Measurements from ENCODE around the gene TSC22D2.

TSC22D2 gene

GRCh38 chr3:150385296-150386242 is 22.5 kb upstream of the TSC22D2 start:
- DNase-seq, result no peak

- DNase-seq, result no peak
Observed at GRCh38 chr3:150388498-150389418, 19.3 kb upstream of the TSC22D2 start.

DNA sequence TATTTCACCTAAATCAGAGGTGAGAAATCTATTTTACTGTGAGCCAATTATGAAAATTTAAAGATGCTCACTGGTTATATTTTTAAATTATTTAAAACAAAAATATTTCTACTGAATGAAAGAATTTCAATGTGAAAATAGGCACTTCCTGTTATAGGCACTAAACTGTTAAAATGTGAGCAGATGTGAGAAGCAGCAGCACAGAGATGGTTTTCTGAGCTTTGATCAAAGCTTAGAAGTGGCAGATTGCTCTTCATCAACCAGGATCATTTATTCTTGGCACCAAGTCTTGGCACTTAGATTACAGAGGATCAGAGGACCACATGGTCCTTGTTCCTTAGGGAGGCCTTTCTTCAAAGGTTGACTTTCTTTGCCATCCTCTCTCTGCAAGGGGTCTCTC is 18.0 kb upstream of the TSC22D2 start:
- DNase-seq, result no peak

GRCh38 chr3:150391161-150391560 is 16.9 kb upstream of the TSC22D2 start:
- no peak for DNase-seq

GRCh38 chr3:150393745-150394144 is 14.4 kb upstream of the TSC22D2 start:
- no peak for DNase-seq

GRCh38 chr3:150394606-150395005 is 13.5 kb upstream of the TSC22D2 start:
- DNase-seq, result no peak

- no peak for DNase-seq
Observed at GRCh38 chr3:150396491-150396890, 11.6 kb upstream of the TSC22D2 start.

DNA sequence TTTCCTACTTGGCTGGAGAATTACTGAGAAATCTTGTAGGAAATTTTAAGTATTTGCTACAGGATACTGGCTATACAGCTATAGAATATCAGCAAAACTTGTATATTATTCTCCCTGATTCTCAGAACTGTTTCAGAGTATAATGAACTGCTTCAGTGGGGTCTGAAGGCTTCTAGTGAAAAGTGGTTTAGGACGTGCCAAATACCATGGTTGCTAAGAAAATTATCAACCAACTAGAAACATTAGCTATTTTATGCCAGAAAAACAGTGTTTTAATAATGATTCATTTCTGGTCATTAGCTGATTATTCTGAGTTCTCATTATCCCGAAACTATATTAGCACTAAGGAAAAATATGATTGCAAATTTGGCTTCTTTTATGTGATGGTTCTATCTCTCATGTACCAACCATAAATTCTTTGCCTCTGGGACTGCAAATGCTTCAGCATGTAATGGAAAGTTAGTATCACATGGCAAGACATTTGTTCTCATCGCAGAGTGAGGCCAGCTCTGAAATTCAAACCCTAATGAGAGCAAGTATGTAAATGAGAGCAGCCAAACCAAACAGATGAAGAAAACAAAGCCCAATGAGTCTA is 11.0 kb upstream of the TSC22D2 start:
- DNase-seq, result no peak

- no peak for DNase-seq
Observed at GRCh38 chr3:150399060-150399459, 9.0 kb upstream of the TSC22D2 start.

DNA sequence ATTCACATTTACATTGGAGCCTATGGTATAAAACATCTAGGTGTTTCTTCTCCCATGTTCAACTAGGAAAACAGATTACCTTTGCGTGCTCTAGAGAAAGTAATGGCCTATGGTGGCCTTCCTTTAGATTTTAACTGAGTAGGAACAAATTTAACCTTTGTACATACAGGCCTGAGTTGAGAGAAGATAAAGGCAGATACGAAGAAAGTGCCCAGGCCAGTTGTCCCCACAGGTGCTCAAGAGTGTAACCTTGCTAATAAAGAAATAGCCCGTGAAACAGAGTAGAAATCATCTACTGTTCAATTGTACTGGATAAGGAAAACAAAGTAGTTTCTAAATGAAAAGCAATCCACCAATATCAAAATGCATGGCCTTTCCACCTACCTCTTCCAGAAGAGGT is 6.8 kb upstream of the TSC22D2 start:
- no peak for DNase-seq

DNA sequence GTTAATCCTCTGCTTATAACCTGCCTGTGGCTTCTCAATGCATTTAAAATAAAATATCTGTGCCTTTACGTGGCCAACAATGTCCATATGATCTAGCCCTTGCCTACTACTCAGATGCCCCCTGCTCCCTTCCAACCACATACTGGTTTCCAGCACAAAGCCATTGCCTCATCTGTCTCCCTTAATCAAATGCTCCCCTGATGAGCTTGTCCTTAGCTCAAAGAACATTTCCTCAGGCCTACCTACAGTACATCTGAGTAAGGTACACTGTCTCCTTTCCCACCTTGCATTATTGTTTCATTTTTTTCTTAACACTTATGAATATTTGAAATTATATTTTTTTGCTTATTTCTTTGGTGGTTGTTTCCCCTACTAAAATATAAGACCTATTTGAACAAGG is 5.9 kb upstream of the TSC22D2 start:
- DNase-seq, result no peak

DNA sequence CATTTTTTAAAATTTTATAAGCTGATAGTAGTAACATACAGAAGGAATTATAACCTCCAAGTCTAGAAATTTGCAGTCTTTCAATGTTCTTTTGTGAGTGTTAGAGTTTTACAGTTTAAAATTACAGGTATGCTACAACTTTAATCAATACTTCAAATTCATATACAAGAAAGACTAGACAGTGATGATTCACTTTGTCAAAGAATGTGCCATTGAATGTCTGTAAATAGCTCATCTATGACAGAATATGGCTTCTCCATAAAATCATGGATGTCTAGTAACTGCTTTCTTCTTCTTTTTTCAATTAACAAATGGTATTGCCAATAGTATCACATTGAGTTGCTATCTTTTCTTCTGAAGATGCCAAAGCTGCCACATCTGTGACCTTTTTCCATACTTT is 4.1 kb upstream of the TSC22D2 start:
- no peak for DNase-seq

DNA sequence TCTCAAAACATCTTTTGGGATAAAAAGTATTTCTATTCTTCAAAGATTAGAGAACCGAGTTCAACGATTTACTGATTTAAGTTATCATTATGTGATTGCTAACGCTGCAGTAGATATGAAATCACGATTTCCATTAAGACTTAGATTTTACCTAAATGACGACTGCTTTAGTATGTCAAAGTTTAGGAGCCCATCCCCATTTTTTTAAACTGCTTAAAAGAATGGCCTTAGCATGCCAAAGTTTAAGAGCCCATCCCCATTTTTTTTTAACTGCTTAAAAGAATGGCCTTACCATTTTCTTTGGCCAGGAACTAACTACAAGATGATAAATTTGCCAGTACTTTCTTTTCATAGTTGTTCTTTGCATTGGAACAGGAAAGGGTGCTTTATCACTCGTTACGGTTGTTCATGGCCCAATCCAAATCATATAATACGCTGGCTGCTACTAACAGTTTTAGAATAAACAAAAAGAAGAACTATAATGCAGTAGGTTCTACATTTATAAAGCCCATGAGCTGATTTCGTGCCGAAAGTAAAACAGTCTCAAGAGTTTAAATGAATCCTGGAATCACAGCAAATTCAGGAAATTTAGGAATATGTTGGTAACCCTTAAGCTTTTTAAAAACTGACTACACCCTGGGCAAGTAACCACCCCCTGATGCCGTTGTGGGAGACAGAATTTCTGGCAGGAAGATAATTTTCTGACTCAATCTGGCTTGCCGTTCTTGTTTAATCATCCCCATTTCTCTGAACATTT is 869 bp upstream of the TSC22D2 start:
- no peak for DNase-seq

GRCh38 chr3:150407808-150408220 is 284 bp upstream of the TSC22D2 start:
- DNase-seq, result no peak

DNA sequence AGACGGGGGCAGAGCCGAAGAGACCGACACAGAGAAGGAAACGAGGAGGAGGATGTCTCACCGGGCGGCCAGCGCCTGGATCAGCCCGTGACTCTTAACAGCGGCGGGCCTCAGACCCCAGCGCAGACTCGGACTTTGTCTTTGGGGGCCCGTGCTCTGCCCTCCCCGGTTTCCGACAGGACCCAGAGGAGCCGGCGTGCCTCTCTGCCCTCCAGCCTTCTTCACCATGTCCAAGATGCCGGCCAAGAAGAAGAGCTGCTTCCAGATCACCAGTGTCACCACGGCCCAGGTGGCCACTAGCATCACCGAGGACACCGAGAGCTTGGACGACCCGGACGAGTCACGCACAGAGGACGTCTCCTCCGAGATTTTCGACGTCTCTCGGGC is 1.0 kb downstream of the TSC22D2 start:
- no peak for DNase-seq

- peak; percentile 64 for DNase-seq
Observed at GRCh38 chr3:150409512-150410310, 1.6 kb downstream of the TSC22D2 start.

DNA sequence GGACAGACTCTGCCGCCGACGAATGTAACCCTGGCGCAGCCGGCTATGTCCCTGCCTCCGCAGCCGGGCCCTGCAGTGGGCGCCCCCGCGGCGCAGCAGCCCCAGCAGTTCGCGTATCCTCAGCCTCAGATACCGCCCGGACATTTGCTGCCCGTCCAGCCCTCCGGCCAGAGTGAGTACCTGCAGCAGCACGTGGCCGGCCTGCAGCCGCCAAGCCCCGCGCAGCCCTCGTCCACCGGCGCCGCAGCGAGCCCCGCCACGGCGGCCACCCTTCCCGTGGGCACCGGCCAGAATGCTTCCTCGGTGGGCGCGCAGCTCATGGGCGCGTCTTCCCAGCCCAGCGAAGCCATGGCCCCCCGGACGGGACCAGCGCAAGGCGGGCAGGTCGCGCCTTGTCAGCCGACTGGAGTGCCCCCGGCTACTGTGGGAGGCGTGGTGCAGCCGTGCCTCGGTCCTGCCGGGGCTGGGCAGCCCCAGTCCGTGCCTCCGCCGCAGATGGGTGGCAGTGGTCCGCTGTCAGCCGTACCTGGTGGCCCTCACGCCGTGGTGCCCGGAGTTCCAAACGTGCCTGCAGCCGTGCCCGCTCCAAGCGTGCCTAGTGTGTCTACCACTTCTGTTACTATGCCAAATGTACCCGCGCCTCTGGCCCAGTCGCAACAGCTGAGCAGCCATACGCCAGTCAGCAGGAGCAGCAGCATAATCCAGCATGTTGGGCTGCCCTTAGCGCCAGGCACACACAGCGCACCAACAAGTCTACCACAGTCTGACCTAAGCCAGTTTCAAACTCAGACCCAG is 2.4 kb downstream of the TSC22D2 start:
- peak; percentile 24 for DNase-seq

- no peak for DNase-seq
Observed at GRCh38 chr3:150411106-150411460, 3.0 kb downstream of the TSC22D2 start.

DNA sequence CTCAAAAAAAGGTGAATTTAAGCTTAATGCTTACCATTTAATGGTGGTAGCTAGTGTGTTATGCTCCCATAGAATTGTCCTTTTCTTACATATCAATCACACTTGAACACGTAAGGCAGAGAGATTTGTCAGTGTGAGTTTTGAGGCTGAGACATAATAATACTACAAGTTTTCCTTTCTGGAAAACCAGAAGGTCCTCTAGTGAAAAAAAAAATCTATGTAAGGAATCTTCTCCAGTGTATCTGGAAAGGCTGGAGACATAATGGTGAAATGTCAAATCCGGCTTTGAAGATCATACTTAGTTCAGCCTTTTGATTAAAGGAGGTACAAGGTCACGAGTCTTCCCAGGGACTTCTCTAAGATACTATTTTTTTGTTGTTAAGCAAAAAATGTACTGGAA is 3.4 kb downstream of the TSC22D2 start:
- DNase-seq, result no peak

- no peak for DNase-seq
Observed at GRCh38 chr3:150411976-150412375, 3.9 kb downstream of the TSC22D2 start.
